Measurements from ENCODE around the gene NUDT9.
"Not testable (repeated sequence)": the region's sequence is repeated elsewhere in the genome, so short reads cannot be mapped to it uniquely, and the experiment has no call there.

Gene NUDT9

GRCh38 chr4:87410157-87410556, 12.2 kb upstream of the NUDT9 start:
- no peak for DNase-seq

- no peak for DNase-seq
These were observed 11.7 kb upstream of the NUDT9 start for GRCh38 chr4:87410679-87411078.

GRCh38 chr4:87414816-87415215, 7.6 kb upstream of the NUDT9 start:
- no peak for DNase-seq

- DNase-seq, result no peak
These were observed 5.4 kb upstream of the NUDT9 start for GRCh38 chr4:87416965-87417364.

- DNase-seq, result not testable (repeated sequence)
These were observed 4.0 kb upstream of the NUDT9 start for GRCh38 chr4:87418410-87418809.

- no peak for DNase-seq
These were observed 2.7 kb upstream of the NUDT9 start for GRCh38 chr4:87419578-87420249.

DNA sequence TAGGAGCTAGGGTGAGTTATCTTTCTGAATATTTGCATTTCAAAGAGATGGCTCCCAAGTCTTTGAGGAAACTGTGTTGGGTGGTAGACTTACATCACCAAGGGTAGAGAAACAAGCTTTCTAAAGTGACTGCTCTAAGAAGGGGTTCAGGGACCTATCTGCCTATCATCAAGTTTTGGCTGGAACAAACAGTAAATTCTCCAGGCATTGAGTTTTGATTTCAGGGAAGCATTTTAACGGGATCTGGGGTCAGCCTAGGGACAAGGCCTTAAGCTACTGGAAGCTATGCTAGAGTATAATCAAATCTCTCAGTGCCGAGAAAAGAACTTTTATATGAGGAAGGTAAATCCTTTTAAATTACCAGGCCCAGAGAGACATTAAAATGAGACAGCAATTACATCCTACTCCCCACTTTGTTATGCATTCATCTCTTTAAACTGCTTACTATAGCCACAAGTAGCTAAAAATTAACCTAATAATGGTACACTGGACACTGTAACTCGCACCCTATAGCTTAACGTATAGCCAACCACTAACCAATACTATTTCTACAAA, 2.0 kb upstream of the NUDT9 start:
- DNase-seq, result no peak

DNA sequence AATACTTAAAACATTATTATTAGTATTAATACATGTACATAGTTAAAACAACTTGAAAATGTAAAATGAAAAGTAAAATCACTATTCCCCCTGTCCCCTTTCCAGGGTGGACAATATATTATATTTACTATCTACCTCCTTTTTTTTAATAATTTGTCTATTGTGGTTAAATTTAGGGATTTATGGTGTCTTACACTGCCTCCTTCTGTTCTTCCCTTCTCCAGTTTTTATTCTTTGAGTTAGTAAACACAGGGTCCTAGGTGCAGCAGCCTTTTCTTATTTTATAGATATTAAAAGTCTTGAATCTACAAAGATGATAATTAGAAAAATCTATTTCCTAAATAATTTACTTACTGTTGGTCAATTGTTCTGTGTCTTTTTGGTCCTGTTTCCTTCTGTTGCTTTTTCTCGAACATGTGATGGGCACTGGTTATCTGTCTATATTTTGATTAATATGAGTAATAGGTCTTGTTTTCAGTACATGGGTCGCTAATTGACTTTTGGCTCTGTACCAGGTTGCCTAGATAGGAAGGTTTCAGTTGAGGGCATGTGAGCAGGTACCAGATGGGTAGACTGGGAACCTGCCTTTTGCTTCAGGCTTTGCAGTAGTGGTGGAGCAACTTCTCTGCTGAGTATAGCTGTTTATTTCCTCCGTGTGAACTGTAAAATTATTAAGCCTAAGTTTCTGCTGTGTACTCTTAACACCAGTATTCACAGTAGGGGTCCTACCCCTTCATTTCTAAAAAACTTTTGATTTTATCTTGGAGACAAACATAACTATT, 1.1 kb downstream of the NUDT9 start:
- no peak for DNase-seq

DNA sequence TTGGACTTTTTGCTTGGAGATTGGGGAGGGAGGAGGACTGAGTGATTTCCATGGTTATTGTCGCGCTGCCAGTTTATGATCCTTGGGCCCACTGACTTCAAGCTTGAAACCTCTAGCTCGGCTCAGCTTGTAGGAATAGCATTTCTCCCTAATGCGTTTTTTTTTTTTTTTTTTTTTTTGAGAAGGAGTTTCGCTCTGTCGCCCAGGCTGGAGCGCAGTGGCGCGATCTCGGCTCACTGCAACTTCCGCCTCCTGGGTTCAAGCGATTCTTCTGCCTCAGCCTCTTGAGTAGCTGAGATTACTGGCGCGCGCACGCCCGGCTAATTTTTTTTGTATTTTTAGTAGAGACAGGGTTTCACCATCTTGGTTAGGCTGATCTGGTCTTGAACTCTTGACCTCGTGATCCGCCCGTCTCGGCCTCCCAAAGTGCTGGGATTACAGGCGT, 1.7 kb downstream of the NUDT9 start:
- DNase-seq, result not testable (repeated sequence)

DNA sequence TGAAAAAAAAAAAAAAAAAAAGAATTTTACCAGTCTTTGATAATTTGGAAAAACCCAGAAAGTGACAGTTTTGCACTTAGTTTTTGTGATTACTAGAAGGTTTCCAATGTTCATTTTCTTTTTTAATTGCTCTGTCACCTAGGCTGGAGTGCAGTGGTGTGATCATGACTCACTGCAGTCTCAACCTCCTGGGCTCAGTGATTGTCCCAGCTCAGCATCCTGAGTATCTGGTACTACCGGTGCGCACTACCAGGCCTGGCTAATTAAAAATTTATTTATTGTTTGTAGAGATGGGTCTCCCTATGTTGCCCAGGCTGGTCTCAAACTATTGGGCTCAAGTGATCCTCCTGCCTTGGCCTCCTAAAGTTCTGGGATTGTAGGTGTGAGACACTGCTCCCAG, 3.3 kb downstream of the NUDT9 start:
- no peak for DNase-seq

DNA sequence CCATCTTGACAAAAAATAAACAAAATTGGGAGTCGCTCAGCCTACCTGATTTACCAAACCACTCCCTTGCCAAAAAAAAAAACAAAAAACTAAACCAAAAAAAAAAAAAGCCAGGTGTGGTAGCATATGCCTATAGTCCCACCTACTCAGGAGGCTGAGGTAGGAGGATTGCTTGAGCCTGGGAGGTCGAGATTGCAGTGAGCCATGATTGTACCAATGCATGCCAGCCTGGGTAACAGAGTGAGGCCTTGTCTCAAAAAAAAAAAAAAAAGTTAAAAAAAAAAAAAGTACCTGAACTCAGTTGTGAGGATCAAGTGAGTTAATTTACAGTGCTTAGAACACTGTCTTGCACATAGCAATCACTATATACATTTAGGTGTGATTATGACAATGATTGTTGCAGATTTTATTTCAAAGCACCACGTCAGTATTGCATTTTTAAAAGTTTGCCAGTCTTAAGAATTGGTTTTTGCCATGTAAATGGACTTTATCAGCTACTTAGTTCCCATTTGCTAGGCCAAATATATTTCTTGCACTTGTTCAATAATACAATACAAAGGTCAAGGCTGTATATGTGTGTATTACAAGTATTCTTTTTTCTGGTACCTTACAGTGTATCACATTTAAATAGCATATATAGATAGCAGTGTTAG, 4.6 kb downstream of the NUDT9 start:
- no peak for DNase-seq

GRCh38 chr4:87427518-87427868, 5.1 kb downstream of the NUDT9 start:
- DNase-seq, result no peak

GRCh38 chr4:87428979-87429378, 6.6 kb downstream of the NUDT9 start:
- DNase-seq, result no peak

- no peak for DNase-seq
These were observed 7.7 kb downstream of the NUDT9 start for GRCh38 chr4:87430038-87430437.

- no peak for DNase-seq
These were observed 11.0 kb downstream of the NUDT9 start for GRCh38 chr4:87433342-87433741.

- DNase-seq, result no peak
These were observed 20.5 kb downstream of the NUDT9 start for GRCh38 chr4:87442889-87443288.

- no peak for DNase-seq
These were observed 22.4 kb downstream of the NUDT9 start for GRCh38 chr4:87444741-87445140.

- DNase-seq, result no peak
These were observed 23.6 kb downstream of the NUDT9 start for GRCh38 chr4:87445964-87446363.

- DNase-seq, result not testable (repeated sequence)
These were observed 24.0 kb downstream of the NUDT9 start for GRCh38 chr4:87446375-87446774.

DNA sequence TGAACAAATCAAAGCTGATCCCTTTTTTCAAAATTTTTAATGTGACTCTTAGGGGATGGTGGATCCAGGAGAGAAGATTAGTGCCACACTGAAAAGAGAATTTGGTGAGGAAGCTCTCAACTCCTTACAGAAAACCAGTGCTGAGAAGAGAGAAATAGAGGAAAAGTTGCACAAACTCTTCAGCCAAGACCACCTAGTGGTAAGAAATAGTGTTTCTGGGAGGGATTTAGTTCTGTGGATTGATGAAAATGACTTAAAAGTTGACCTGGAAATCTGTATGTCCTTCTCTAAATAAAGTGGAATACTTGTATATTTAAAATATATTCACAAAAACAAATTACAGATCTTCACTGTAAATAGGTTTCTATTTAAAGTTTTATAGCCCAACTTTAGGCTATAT, 29.2 kb downstream of the NUDT9 start:
- no peak for DNase-seq

GRCh38 chr4:87458913-87459312, 36.5 kb downstream of the NUDT9 start:
- DNase-seq, result no peak

- no peak for DNase-seq
These were observed 38.9 kb downstream of the NUDT9 start for GRCh38 chr4:87461281-87461700.

DNA sequence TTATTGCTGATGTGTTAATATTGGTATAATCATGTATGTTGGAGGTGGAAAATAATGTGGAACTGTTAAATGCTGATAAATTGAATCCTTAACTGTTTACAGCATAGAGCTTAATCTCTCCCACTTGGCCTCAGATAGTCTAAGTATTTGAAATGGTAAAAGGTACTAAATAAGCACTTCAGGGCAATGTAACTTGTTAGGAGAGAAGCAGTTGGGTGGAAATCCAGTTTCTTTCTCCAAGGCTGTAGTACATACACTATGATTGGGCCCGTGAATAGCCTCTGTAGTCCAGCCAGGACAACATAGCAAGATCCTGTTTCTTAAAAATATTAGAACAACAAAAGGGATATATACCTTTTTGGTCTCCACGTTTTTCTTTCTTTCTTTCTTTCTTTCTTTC, 39.7 kb downstream of the NUDT9 start:
- DNase-seq, result no peak

Measured in NCI-H1436 treated with DMSO at 0.1 percent for 48 hours (cell line).